GM12875 (cell line): ENCODE data around the gene SLAMF6.

Experiments used
- H3K4me3 ChIP-seq: one replicate; pipeline ENCODE4 v1.5.1; 2011; ENCODE audit warnings: low read depth, low read length, control low read depth
- CTCF ChIP-seq: IDR thresholded peaks from 2 replicates; pipeline ENCODE4 v1.5.1; 2011; ENCODE audit warnings: low read depth, mild to moderate bottlenecking, control low read depth, inconsistent platforms, low read length, moderate library complexity, borderline replicate concordance; ENCODE audit not compliant: insufficient read depth

SLAMF6 gene

DNA sequence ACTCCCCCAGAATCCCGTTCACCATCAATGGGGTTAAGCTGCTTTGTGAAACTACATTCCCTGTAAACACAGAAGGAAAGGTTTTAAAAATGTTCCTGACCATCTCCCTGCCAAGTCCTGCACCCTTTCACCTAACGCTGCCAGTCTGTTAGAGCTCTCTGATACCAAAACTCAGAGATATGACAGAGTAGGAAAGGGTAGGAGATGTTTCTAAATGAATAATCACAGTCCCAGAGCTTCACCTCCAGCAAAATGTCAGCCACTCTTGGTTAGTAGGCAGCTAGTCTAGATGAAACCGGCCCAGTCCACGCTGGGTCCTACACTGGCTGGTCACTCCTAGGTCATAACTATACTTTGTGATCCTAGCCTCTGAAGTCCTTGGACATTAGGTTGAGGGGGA is 26.7 kb downstream of the SLAMF6 start:
- TF ChIP-seq CTCF: no peak
- H3K4me3 ChIP-seq: no peak overlapping the region

- peak; percentile 30; the same call in 1 of the 2 replicates for TF ChIP-seq CTCF
- no peak overlapping the region for H3K4me3 ChIP-seq
Observed at GRCh38 chr1:160494620-160495019, 28.4 kb downstream of the SLAMF6 start.

- no peak for TF ChIP-seq CTCF
Observed at GRCh38 chr1:160492617-160493016, 30.4 kb downstream of the SLAMF6 start.

GRCh38 chr1:160491981-160492380 is 31.1 kb downstream of the SLAMF6 start:
- TF ChIP-seq CTCF: no peak
- H3K4me3 ChIP-seq: no peak overlapping the region

More at GRCh38 chr1:160492617-160493016, 30.4 kb downstream of the SLAMF6 start:
- no peak overlapping the region for H3K4me3 ChIP-seq

GRCh38 chr1:160491017-160491416 is 32.0 kb downstream of the SLAMF6 start:
- H3K4me3 ChIP-seq: no peak overlapping the region
- TF ChIP-seq CTCF: no peak

GRCh38 chr1:160489513-160490261 is 33.4 kb downstream of the SLAMF6 start:
- H3K4me3 ChIP-seq: no peak overlapping the region
- TF ChIP-seq CTCF: no peak

DNA sequence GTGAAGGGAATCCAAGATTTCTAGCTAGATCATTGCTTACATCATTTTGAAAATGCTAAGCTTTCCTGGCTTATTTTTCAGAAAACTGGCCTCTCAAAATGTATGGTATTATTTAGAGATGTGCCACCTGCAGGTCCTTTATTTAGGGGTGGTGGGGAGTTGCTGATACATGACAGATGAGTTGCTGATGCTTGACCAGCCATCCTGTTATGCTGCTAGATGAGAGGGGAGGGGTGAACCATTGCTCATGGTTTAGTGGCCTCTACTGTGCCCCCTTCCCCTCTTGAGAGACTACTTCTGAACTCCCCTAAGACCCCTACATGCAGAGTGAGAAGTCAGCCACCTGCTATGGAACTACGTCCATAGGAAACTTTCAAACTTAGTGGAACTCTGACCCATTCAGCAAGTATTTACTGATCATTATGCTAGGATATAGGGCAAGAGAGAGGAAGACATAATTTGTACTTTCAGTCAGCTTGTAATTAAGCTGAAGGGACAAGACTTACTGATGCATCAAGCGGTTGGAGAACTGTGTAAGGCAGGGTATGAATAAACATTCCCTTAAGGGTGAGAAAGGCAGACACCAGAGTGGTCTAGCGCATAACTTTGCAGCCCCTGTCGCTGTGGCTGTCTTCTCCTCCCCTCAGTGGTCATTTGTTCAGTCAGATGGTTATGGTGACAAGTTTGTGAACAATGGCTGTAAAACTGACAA is 34.6 kb downstream of the SLAMF6 start:
- H3K4me3 ChIP-seq: no peak overlapping the region
- TF ChIP-seq CTCF: no peak
